Type B pancreatic cell (in vitro differentiated cells): Measurements from ENCODE around the gene DCC. TPM values are rescaled to one million over a fixed set of nuclear protein-coding genes. Genes with fewer than 3 reads are reported as not detected.

Experiments used
- DNase-seq: peaks from one replicate; pipeline ENCODE4 v3.0.0; 2021; ENCODE audit warnings: mixed read lengths; ENCODE audit not compliant: unreplicated experiment; ENCODE audit errors: extremely low spot score
- H3K27ac Mint-ChIP-seq: 2 replicates; pipeline ENCODE4 v1.8.0; 2021; ENCODE audit warnings: mild to moderate bottlenecking, mixed read lengths
- H3K27me3 Mint-ChIP-seq: 2 replicates; pipeline ENCODE4 v1.8.0; 2021; ENCODE audit warnings: mixed read lengths
- H3K36me3 Mint-ChIP-seq: 2 replicates; pipeline ENCODE4 v1.8.0; 2021; ENCODE audit warnings: mixed read lengths
- H3K4me1 Mint-ChIP-seq: one replicate; pipeline ENCODE4 v1.8.0; 2021; ENCODE audit warnings: mixed read lengths; ENCODE audit not compliant: unreplicated experiment
- H3K4me3 Mint-ChIP-seq: 2 replicates; pipeline ENCODE4 v1.8.0; 2021; ENCODE audit warnings: mild to moderate bottlenecking, mixed read lengths
- H3K9me3 Mint-ChIP-seq: 2 replicates; pipeline ENCODE4 v1.8.0; 2021; ENCODE audit warnings: mixed read lengths
- CTCF ChIP-seq: fragments of 200-600 bp; sonication (generic); conservative IDR thresholded peaks from 2 replicates; pipeline ENCODE4 v1.5.0; 2021; ENCODE audit warnings: antibody characterized with exemption, mild to moderate bottlenecking
- total RNA-seq: library from RNA; stranded (reverse); gene quantifications from 2 replicates; pipeline ENCODE4 v1.2.1, GENCODE V29; 2021; ENCODE audit warnings: low replicate concordance

Gene DCC
- total RNA-seq, 1 donor from 2014 or later: 11.6 TPM

GRCh38 chr18:53193870-53194269, 853.9 kb downstream of the DCC start:
- Mint-ChIP-seq H3K36me3 (no peaks in the 10 kb centered on the region), H3K9me3 (no peaks in the 10 kb centered on the region), H3K27me3 (no peaks in the 10 kb centered on the region), H3K4me3 (no peak overlapping the region), H3K4me1 (peaks cover 4% of the 10 kb centered on the region), H3K27ac (no peak overlapping the region)
- DNase-seq: no peak
- TF ChIP-seq CTCF: no peak

DNA sequence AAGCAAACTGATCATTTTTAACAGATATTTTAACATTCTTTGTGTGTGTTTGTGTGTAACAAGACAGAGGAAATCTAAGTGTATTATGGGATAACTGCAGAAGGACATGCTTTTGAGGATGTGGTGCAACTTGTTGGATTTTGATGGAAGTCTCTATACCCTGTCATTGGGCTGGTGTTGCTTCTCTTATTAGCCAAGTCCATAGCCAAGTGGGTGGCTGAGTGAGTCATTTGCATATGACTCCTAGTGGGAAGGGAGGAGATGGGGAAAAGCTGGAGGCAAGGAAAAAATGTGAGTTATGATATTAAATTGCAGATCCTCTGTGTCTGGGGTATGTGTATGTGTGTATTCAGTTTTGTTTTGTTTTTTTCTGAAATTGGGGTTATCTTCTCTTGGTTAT, 879.9 kb downstream of the DCC start:
- H3K27ac Mint-ChIP-seq: no peak overlapping the region

GRCh38 chr18:53224128-53224778, 884.3 kb downstream of the DCC start:
- Mint-ChIP-seq H3K27me3 (no peaks in the 10 kb centered on the region), H3K4me3 (no peak overlapping the region), H3K9me3 (no peaks in the 10 kb centered on the region), H3K27ac (no peak overlapping the region), H3K36me3 (no peaks in the 10 kb centered on the region), H3K4me1 (no peaks in the 10 kb centered on the region)
- DNase-seq: no peak
- TF ChIP-seq CTCF: no peak

More for the DNA sequence above, 879.9 kb downstream of the DCC start:
- Mint-ChIP-seq H3K27me3 (no peaks in the 10 kb centered on the region), H3K4me3 (no peak overlapping the region), H3K9me3 (no peaks in the 10 kb centered on the region), H3K36me3 (no peaks in the 10 kb centered on the region), H3K4me1 (no peaks in the 10 kb centered on the region)
- no peak for TF ChIP-seq CTCF
- no peak for DNase-seq

GRCh38 chr18:53225567-53226325, 885.7 kb downstream of the DCC start:
- no peaks in the 10 kb centered on the region for H3K9me3 Mint-ChIP-seq
- DNase-seq: no peak
- H3K27ac Mint-ChIP-seq: no peak overlapping the region
- no peak overlapping the region for H3K4me3 Mint-ChIP-seq
- no peaks in the 10 kb centered on the region for H3K27me3 Mint-ChIP-seq
- TF ChIP-seq CTCF: no peak
- no peaks in the 10 kb centered on the region for H3K36me3 Mint-ChIP-seq
- no peaks in the 10 kb centered on the region for H3K4me1 Mint-ChIP-seq

- TF ChIP-seq CTCF: no peak
- Mint-ChIP-seq H3K4me3 (no peak overlapping the region), H3K9me3 (no peaks in the 10 kb centered on the region), H3K27me3 (no peaks in the 10 kb centered on the region), H3K4me1 (no peaks in the 10 kb centered on the region), H3K36me3 (no peaks in the 10 kb centered on the region), H3K27ac (no peak overlapping the region)
- no peak for DNase-seq
Observed at GRCh38 chr18:53234610-53235009, 894.6 kb downstream of the DCC start.
